ENCODE results near the gene MAPK8IP1. TPM values are rescaled to one million over a fixed set of nuclear protein-coding genes. Genes with fewer than 3 reads are reported as not detected.
A peak's percentile ranks its signal among the peaks of the same experiment; 100 is the strongest.

MAPK8IP1 gene
- total RNA-seq, 4 donors from 2014 or later, result 1.9 to 11.1 (median 2.6) TPM

DNA sequence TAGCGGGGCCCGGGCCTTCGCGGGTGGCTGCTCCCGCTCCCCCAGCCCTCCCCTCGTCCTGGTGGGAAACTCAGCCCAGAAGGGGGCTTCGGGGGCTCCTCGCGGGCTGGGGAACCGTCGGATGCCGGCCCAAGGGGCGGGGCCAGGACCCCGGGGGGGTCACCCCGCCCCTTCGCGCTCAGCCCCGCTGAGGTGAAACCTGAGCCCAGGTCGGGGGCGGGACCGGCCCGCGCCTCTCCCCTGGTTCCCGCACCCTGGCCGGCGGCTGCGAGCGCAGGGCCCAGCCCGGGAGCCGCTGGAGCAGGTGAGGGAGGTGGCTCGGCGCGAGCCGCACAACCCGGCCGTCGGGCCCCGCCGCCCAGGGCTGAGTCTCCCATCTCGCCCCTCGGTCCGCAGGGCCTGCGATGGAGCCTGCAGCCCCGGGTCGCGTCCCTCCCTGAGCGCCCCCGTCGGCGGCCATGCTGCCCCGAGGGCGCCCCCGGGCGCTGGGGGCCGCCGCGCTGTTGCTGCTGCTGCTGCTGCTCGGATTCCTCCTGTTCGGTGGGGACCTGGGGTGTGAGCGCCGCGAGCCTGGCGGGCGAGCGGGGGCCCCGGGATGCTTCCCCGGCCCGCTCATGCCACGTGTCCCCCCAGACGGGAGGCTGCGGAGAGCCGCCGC, 37.1 kb downstream of the MAPK8IP1 start, which contains the start of gene LARGE2:
Gene LARGE2, plus strand, starts transcription at position 232 of the 658 bp plus-strand sequence. Its CDS starts 227 bp downstream, at position 459.
- TF ChIP-seq EP300 (IDR thresholded peaks at IDR 0.05; ENCODE audit: low read depth) (no peak), POLR2AphosphoS5 (IDR thresholded peaks at IDR 0.05) (no peak), POLR2A (IDR thresholded peaks at IDR 0.05) (no peak)
- TF ChIP-seq, protein P1, sequence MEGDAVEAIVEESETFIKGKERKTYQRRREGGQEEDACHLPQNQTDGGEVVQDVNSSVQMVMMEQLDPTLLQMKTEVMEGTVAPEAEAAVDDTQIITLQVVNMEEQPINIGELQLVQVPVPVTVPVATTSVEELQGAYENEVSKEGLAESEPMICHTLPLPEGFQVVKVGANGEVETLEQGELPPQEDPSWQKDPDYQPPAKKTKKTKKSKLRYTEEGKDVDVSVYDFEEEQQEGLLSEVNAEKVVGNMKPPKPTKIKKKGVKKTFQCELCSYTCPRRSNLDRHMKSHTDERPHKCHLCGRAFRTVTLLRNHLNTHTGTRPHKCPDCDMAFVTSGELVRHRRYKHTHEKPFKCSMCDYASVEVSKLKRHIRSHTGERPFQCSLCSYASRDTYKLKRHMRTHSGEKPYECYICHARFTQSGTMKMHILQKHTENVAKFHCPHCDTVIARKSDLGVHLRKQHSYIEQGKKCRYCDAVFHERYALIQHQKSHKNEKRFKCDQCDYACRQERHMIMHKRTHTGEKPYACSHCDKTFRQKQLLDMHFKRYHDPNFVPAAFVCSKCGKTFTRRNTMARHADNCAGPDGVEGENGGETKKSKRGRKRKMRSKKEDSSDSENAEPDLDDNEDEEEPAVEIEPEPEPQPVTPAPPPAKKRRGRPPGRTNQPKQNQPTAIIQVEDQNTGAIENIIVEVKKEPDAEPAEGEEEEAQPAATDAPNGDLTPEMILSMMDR (IDR thresholded peaks at IDR 0.05), result no peak
- peak; percentile 45 for DNase-seq
- H3K4me1 ChIP-seq, result peaks cover 7 to 21% (median 18%) of the 10 kb centered on the region in 4 donors
- peak within 1 kb of the TSS in 2 of 4 donors; percentile 21 to 29 for H3K27ac ChIP-seq
- WGBS, 2 donors (ENCODE audit: low coverage in 1 of 2), result 5% methylated on average over 29 of the region's 73 CpGs; no CpG with 5 or more reads in 1 of the 2 donors
- peak within 1 kb of the TSS; percentile 19 to 56 (median 38) for H3K4me3 ChIP-seq
- in situ Hi-C loops (cut with MboI; ENCODE audit: low pct_ligation_motif_present in 1 of 4, low pct_unique_long_range_greater_than_20kb in 1 of 4, low sequenced_read_pairs in 3 of 4) (no loop called here), intact Hi-C loops (cut with DNase I; ENCODE audit: low total_unique reads) (no loop called here)
- H3K27me3 ChIP-seq, result peaks cover 35% of the 10 kb centered on the region
- H3K9me3 ChIP-seq, result no peaks in the 10 kb centered on the region
- no peaks in the 10 kb centered on the region for H3K36me3 ChIP-seq

DNA sequence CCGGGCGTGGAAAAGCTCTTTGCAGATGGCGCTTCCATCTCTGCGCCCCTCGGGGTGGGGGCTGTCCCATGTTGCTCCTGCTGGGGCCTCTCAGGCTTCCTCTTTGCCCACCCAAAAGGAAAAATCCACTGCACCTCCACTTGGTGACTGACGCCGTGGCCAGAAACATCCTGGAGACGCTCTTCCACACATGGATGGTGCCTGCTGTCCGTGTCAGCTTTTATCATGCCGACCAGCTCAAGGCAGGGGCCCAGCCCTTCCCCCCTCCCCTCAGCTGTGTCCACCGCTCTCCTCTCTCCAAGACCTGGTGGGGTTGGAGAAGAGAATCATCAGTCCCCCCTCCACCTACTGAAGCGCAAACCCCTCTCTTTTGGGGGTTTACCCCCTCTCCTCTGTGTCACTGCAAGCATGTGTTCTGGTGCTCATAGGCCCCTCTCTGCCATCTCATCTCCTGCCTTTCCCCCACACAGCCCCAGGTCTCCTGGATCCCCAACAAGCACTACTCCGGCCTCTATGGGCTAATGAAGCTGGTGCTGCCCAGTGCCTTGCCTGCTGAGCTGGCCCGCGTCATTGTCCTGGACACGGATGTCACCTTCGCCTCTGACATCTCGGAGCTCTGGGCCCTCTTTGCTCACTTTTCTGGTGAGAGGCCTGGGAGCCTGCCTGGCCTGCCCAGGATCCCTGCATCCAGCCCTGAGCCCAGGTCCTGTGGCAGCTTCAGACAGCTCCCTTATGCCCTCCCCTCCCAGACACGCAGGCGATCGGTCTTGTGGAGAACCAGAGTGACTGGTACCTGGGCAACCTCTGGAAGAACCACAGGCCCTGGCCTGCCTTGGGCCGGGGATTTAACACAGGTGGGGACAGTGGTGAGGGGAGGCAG, 38.8 kb downstream of the MAPK8IP1 start:
- DNase-seq, result peak; percentile 6
- Histone ChIP-seq H3K27ac (no peak overlapping the region), H3K36me3 (no peaks in the 10 kb centered on the region), H3K27me3 (peaks cover 35% of the 10 kb centered on the region), H3K4me3 (no peak overlapping the region), H3K9me3 (no peaks in the 10 kb centered on the region), H3K4me1 (peaks cover 7 to 18% (median 17%) of the 10 kb centered on the region in 4 donors)
- 88 to 95% methylated on average over 4 to 22 of the region's 22 CpGs for WGBS, 2 donors (ENCODE audit: low coverage in 1 of 2)
- in situ Hi-C loops (cut with MboI; ENCODE audit: low pct_ligation_motif_present in 1 of 4, low pct_unique_long_range_greater_than_20kb in 1 of 4, low sequenced_read_pairs in 3 of 4), result no loop called here
- intact Hi-C loops (cut with DNase I; ENCODE audit: low total_unique reads), result no loop called here
- TF ChIP-seq POLR2AphosphoS5 (IDR thresholded peaks at IDR 0.05) (no peak), POLR2A (IDR thresholded peaks at IDR 0.05) (no peak), EP300 (IDR thresholded peaks at IDR 0.05; ENCODE audit: low read depth) (no peak)
- TF ChIP-seq, protein P1 (IDR thresholded peaks at IDR 0.05), result no peak

DNA sequence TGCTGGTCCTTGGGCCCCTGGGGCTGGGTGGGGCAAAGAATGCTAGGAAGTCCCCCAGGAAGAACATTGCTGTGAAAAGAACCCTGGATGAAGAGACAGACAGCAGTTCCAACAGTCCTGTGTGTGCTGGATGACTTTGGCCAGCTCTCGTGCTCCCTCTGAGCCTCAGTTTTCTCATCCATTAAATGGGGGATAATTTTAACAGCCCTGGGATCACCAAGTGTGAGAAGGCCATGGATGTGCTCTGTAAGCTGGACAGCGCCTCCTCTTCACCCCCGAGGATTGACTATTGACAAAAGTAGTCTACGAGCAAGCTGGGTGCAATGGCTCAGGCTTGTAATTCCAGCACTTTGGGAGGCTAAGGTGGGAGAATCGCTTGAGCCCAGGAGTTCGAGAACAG, 39.5 kb downstream of the MAPK8IP1 start:
- TF ChIP-seq POLR2A (IDR thresholded peaks at IDR 0.05) (no peak), POLR2AphosphoS5 (IDR thresholded peaks at IDR 0.05) (no peak), EP300 (IDR thresholded peaks at IDR 0.05; ENCODE audit: low read depth) (no peak)
- TF ChIP-seq, protein P1 (IDR thresholded peaks at IDR 0.05), result no peak
- DNase-seq, result no peak
- Histone ChIP-seq H3K9me3 (no peaks in the 10 kb centered on the region), H3K4me1 (peaks cover 7 to 24% (median 20%) of the 10 kb centered on the region in 4 donors), H3K27ac (no peak overlapping the region), H3K4me3 (no peak overlapping the region), H3K36me3 (no peaks in the 10 kb centered on the region), H3K27me3 (peaks cover 35% of the 10 kb centered on the region)
- in situ Hi-C loops (cut with MboI; ENCODE audit: low pct_ligation_motif_present in 1 of 4, low pct_unique_long_range_greater_than_20kb in 1 of 4, low sequenced_read_pairs in 3 of 4), result no loop called here
- intact Hi-C loops (cut with DNase I; ENCODE audit: low total_unique reads), result no loop called here
- WGBS, 2 donors (ENCODE audit: low coverage in 1 of 2), result 83 to 94% methylated on average over 1 to 6 of the region's 6 CpGs

- TF ChIP-seq POLR2A (IDR thresholded peaks at IDR 0.05), result no peak
- no peak for TF ChIP-seq POLR2AphosphoS5 (IDR thresholded peaks at IDR 0.05)
- TF ChIP-seq, protein P1 (IDR thresholded peaks at IDR 0.05), result no peak
- no peak for TF ChIP-seq EP300 (IDR thresholded peaks at IDR 0.05; ENCODE audit: low read depth)
- Histone ChIP-seq H3K4me1 (peaks cover 13 to 30% (median 25%) of the 10 kb centered on the region in 4 donors), H3K27ac (no peak overlapping the region), H3K36me3 (no peaks in the 10 kb centered on the region), H3K27me3 (peaks cover 35% of the 10 kb centered on the region), H3K9me3 (no peaks in the 10 kb centered on the region), H3K4me3 (no peak overlapping the region)
- in situ Hi-C loops (cut with MboI; ENCODE audit: low pct_ligation_motif_present in 1 of 4, low pct_unique_long_range_greater_than_20kb in 1 of 4, low sequenced_read_pairs in 3 of 4), result no loop called here
- WGBS, 2 donors (ENCODE audit: low coverage in 1 of 2), result 77% methylated on average over 2 to 3 of the region's 3 CpGs
- intact Hi-C loops (cut with DNase I; ENCODE audit: low total_unique reads), result no loop called here
- DNase-seq, result no peak
These were observed 40.1 kb downstream of the MAPK8IP1 start for GRCh38 chr11:45925550-45925949.

All from transverse colon (tissue), 4 donors.